B cell (primary cell): ENCODE measurements around the gene ESYT3. TPM values are rescaled to one million over a fixed set of nuclear protein-coding genes. Genes with fewer than 3 reads are reported as not detected.

ENCODE experiments used
- ATAC-seq: fragments of 200-7000 bp; cut with Tn5 transposase; one replicate; pipeline ENCODE4 v1.10.0; 2021; ENCODE audit warnings: low read depth, mild to moderate bottlenecking, moderate number of reproducible peaks, moderate library complexity
- CTCF ChIA-PET: fragments of 350-600 bp; sonication (Branson Sonifier 250); formaldehyde crosslinking; loops from one replicate; lab custom pipeline; 2021; ENCODE audit warnings: antibody characterized with exemption, inconsistent platforms; lab: Charles Lee
- POLR2A ChIA-PET: fragments of 350-600 bp; sonication (Branson Sonifier 250); formaldehyde crosslinking; loops from one replicate; lab custom pipeline; 2021; ENCODE audit warnings: antibody characterized with exemption; lab: Charles Lee
- DNase-seq: peaks from one replicate; pipeline ENCODE4 v3.0.0; 2013
- H2AFZ ChIP-seq: 2 replicates; pipeline ENCODE4 v1.6.1; 2012; ENCODE audit warnings: mild to moderate bottlenecking, low read depth, low read length; ENCODE audit not compliant: insufficient read depth, poor library complexity, severe bottlenecking
- H3K27ac ChIP-seq, 2 donors: 1 replicate in 1 of 2; 2 replicates in 1 of 2; pipeline ENCODE4 v1.5.1; 2012 to 2013; ENCODE audit warnings: low read length in 2 of 2, mild to moderate bottlenecking in 2 of 2, moderate library complexity in 1 of 2
- H3K27me3 ChIP-seq, 4 experiments: fragments of 200-600 bp in 1 of 4; sonication (generic) in 1 of 4; replicated peaks in 1 of 4; 1 replicate in 2 of 4; 2 replicates in 2 of 4; pipeline versions ENCODE4 v1.6.1 to v1.7.0; 2013 to 2016; ENCODE audit warnings: low read length in 3 of 4, mild to moderate bottlenecking in 2 of 4, mixed read lengths in 1 of 4, moderate library complexity in 1 of 4; ENCODE audit not compliant: insufficient read depth in 4 of 4, control insufficient read depth in 3 of 4; ENCODE audit errors: control extremely low read depth in 1 of 4
- H3K36me3 ChIP-seq, 2 experiments: replicated peaks in 1 of 2; 1 replicate in 1 of 2; 2 replicates in 1 of 2; pipeline versions ENCODE4 v1.6.1 to v1.7.1; 2013; ENCODE audit warnings: low read length in 1 of 2; ENCODE audit not compliant: insufficient read depth in 2 of 2, control insufficient read depth in 1 of 2; ENCODE audit errors: control extremely low read depth in 1 of 2, extremely low read depth in 1 of 2
- H3K4me1 ChIP-seq, 2 donors: fragments of 200-600 bp in 1 of 2; sonication (generic) in 1 of 2; 1 replicate in 1 of 2; 2 replicates in 1 of 2; pipeline versions ENCODE4 v1.5.1 to v1.6.1; 2013 to 2017; ENCODE audit warnings: low read length in 2 of 2; ENCODE audit not compliant: control insufficient read depth in 2 of 2, insufficient read depth in 2 of 2
- H3K4me2 ChIP-seq: replicated peaks from 2 replicates; pipeline ENCODE3; 2012; ENCODE audit warnings: mild to moderate bottlenecking, low read depth, low read length; ENCODE audit not compliant: poor library complexity, severe bottlenecking
- H3K4me3 ChIP-seq, 5 experiments: fragments of 200-600 bp in 1 of 5; sonication (generic) in 1 of 5; 1 replicate in 3 of 5; 2 replicates in 2 of 5; pipeline versions ENCODE4 v1.5.1 to v1.7.0; 2011 to 2016; ENCODE audit warnings: low read length in 4 of 5, mild to moderate bottlenecking in 4 of 5, low read depth in 2 of 5, control low read depth in 1 of 5, moderate library complexity in 1 of 5; ENCODE audit not compliant: insufficient read depth in 1 of 5; ENCODE audit errors: control extremely low read depth in 1 of 5, extremely low read depth in 1 of 5
- H3K79me2 ChIP-seq: fragments of 200-600 bp; sonication (generic); one replicate; pipeline ENCODE4 v1.6.0; 2016; ENCODE audit warnings: low read length; ENCODE audit not compliant: control insufficient read depth, insufficient read depth
- H3K9ac ChIP-seq: fragments of 200-600 bp; sonication (generic); 2 replicates; pipeline ENCODE4 v1.6.1; 2017; ENCODE audit warnings: mild to moderate bottlenecking, low read length, moderate library complexity
- H3K9me3 ChIP-seq, 3 donors: one replicate each; pipeline versions ENCODE4 v1.6.1 to v1.7.1; 2013; ENCODE audit warnings: low read length in 2 of 3; ENCODE audit not compliant: control insufficient read depth in 2 of 3, insufficient read depth in 1 of 3; ENCODE audit errors: control extremely low read depth in 1 of 3
- H4K20me1 ChIP-seq: 2 replicates; pipeline ENCODE4 v1.6.0; 2012; ENCODE audit warnings: mild to moderate bottlenecking, low read length; ENCODE audit not compliant: insufficient read depth, control insufficient read depth, poor library complexity, severe bottlenecking
- H3K27ac Mint-ChIP-seq: one replicate; pipeline ENCODE4 v1.8.0; 2021; ENCODE audit warnings: mixed read lengths
- H3K27me3 Mint-ChIP-seq: one replicate; pipeline ENCODE4 v1.8.0; 2021; ENCODE audit warnings: mixed read lengths
- H3K4me1 Mint-ChIP-seq: one replicate; pipeline ENCODE4 v1.8.0; 2021; ENCODE audit warnings: mixed read lengths
- H3K4me3 Mint-ChIP-seq: one replicate; pipeline ENCODE4 v1.8.0; 2021; ENCODE audit warnings: mixed read lengths
- H3K9me3 Mint-ChIP-seq: one replicate; pipeline ENCODE4 v1.8.0; 2022; ENCODE audit warnings: mixed read lengths; ENCODE audit not compliant: insufficient read depth
- CTCF ChIP-seq: fragments of 200-600 bp; IDR thresholded peaks from one replicate; pipeline ENCODE4 v1.8.0; 2022; ENCODE audit warnings: antibody characterized with exemption, mild to moderate bottlenecking
- EZH2 ChIP-seq: IDR thresholded peaks from 2 replicates; pipeline ENCODE4 v1.6.1; 2012; ENCODE audit warnings: borderline replicate concordance, low read depth, mild to moderate bottlenecking, moderate library complexity, low read length; ENCODE audit not compliant: insufficient read depth, poor library complexity, severe bottlenecking
- WGBS: methylation state at CpG from one replicate; pipeline ENCODE4 v1.1.5; 2013; ENCODE audit warnings: missing lambda C conversion rate; ENCODE audit not compliant: insufficient coverage; 5-methylcytosine and 5-hydroxymethylcytosine counted together
- intact Hi-C: fragments of 100-400 bp; cut with micrococcal nuclease; formaldehyde crosslinking; loops from one replicate; pipeline ENCODE4 v1.10.0; 2022
- polyA plus RNA-seq: library from polyadenylated mRNA; depleted of rRNA; stranded (reverse); fragments of >200 nt; gene quantifications from 2 replicates; pipeline ENCODE4 v1.2.3, GENCODE V29; 2012
- total RNA-seq, 2 donors: library from RNA; stranded (reverse); fragments of 120-200 nt in 1 of 2; gene quantifications; 1 replicate in 1 of 2; 2 replicates in 1 of 2; pipeline versions ENCODE4 v1.2.3 to v1.2.4, GENCODE V29; 2013 to 2022

Gene ESYT3
- total and polyA plus RNA-seq, 2 donors (not counting 1 experiment from before 2014, with no cell fraction given) = not detected

GRCh38 chr3:138468886-138469285 lies 34.5 kb downstream of the ESYT3 start:
- H3K36me3 ChIP-seq = no peaks in the 10 kb centered on the region
- ATAC-seq = no peak
- Mint-ChIP-seq H3K4me3 (no peak overlapping the region), H3K27me3 (peaks cover 18% of the 10 kb centered on the region), H3K4me1 (no peaks in the 10 kb centered on the region), H3K27ac (no peak overlapping the region), H3K9me3 (no peaks in the 10 kb centered on the region)
- no peak overlapping the region for H3K4me3 ChIP-seq
- 92% methylated on average over 1 of the region's 2 CpGs for WGBS
- no peak for DNase-seq
- H3K9ac ChIP-seq = no peak overlapping the region
- H3K27me3 ChIP-seq = no peaks in the 10 kb centered on the region
- no peak overlapping the region for H3K27ac ChIP-seq
- TF ChIP-seq CTCF = no peak
- TF ChIP-seq EZH2 = no peak
- no peaks in the 10 kb centered on the region for H3K4me1 ChIP-seq
- no peak overlapping the region for H3K4me2 ChIP-seq
- ChIA-PET CTCF (no interaction called here), POLR2A (no interaction called here)
- intact Hi-C loops = no loop called here
- H4K20me1 ChIP-seq = no peaks in the 10 kb centered on the region
- H3K9me3 ChIP-seq = peaks cover 0 to 3% (median 0%) of the 10 kb centered on the region in 3 donors
- H2AFZ ChIP-seq = no peak overlapping the region
- no peaks in the 10 kb centered on the region for H3K79me2 ChIP-seq

GRCh38 chr3:138469874-138470273 lies 35.5 kb downstream of the ESYT3 start:
- H3K27ac Mint-ChIP-seq = no peak overlapping the region

More at GRCh38 chr3:138469874-138470273, 35.5 kb downstream of the ESYT3 start:
- intact Hi-C loops = no loop called here
- 78% methylated on average over 4 of the region's 6 CpGs for WGBS
- no peaks in the 10 kb centered on the region for H3K9me3 Mint-ChIP-seq
- Histone ChIP-seq H4K20me1 (no peaks in the 10 kb centered on the region), H3K9me3 (peaks cover 0 to 3% (median 0%) of the 10 kb centered on the region in 3 donors), H3K27me3 (no peaks in the 10 kb centered on the region), H3K4me2 (no peak overlapping the region), H3K4me1 (no peaks in the 10 kb centered on the region), H3K79me2 (no peaks in the 10 kb centered on the region), H3K9ac (no peak overlapping the region), H3K4me3 (no peak overlapping the region), H2AFZ (no peak overlapping the region), H3K36me3 (no peaks in the 10 kb centered on the region), H3K27ac (no peak overlapping the region)
- TF ChIP-seq CTCF = no peak
- no peak for TF ChIP-seq EZH2
- H3K4me3 Mint-ChIP-seq = no peak overlapping the region
- no peak for ATAC-seq
- H3K27me3 Mint-ChIP-seq = peaks cover 18% of the 10 kb centered on the region
- no peaks in the 10 kb centered on the region for H3K4me1 Mint-ChIP-seq
- POLR2A ChIA-PET = no interaction called here
- DNase-seq = no peak
- CTCF ChIA-PET = no interaction called here
